ENCODE data around the gene OR1D5.

The OR1D5 gene

GRCh38 chr17:3022197-3022596, 41.2 kb downstream of the OR1D5 start:
- Histone ChIP-seq H2AFZ (ENCODE audit: low read depth, low read length) (no peak overlapping the region), H3K4me2 (ENCODE audit: low read length) (no peak overlapping the region), H3K79me2 (ENCODE audit: low read length) (no peaks in the 10 kb centered on the region), H3K4me3 (ENCODE audit: low read length) (no peak overlapping the region), H3K4me1 (ENCODE audit: low read length) (no peaks in the 10 kb centered on the region), H3K9ac (ENCODE audit: low read length) (no peak overlapping the region), H3K27me3 (ENCODE audit: low read depth, low read length) (no peaks in the 10 kb centered on the region), H3K9me3 (ENCODE audit: insufficient read depth, low read length) (no peaks in the 10 kb centered on the region), H4K20me1 (ENCODE audit: insufficient read depth, low read length) (no peaks in the 10 kb centered on the region), H3K36me3 (replicated peaks; ENCODE audit: low read depth, low read length) (peaks cover 17% of the 10 kb centered on the region), H3K27ac (ENCODE audit: low read length) (no peak overlapping the region)
- TF ChIP-seq CTCF (IDR thresholded peaks at IDR 0.05; ENCODE audit: low read depth, low read length), result no peak
- TF ChIP-seq EZH2phosphoT487 (IDR thresholded peaks at IDR 0.05; ENCODE audit: low read depth), result no peak

DNA sequence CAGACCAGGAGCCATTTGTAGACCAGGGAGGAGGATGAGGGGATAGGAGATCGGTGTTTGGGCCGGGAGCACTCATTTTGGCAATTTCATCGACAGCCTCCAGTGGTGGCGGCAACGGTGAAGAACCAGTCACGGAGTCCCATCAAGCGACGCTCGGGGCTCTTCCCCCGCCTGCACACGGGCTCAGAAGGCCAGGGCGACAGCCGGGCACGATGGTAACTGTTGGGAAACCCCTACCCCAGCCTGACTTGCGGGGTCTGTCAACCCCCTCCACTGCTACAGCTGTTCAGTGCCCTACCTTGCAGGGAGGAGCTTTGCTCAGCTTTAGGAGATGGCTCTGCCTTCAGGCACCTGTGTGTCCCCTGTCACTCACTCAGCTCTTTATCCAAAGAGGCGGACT, 43.0 kb downstream of the OR1D5 start:
- H3K36me3 ChIP-seq (replicated peaks; ENCODE audit: low read depth, low read length), result peaks cover 17% of the 10 kb centered on the region
- H3K4me3 ChIP-seq (ENCODE audit: low read length), result no peak overlapping the region
- H4K20me1 ChIP-seq (ENCODE audit: insufficient read depth, low read length), result no peaks in the 10 kb centered on the region
- H3K79me2 ChIP-seq (ENCODE audit: low read length), result no peaks in the 10 kb centered on the region
- no peak overlapping the region for H2AFZ ChIP-seq (ENCODE audit: low read depth, low read length)
- TF ChIP-seq EZH2phosphoT487 (IDR thresholded peaks at IDR 0.05; ENCODE audit: low read depth) (no peak), CTCF (IDR thresholded peaks at IDR 0.05; ENCODE audit: low read depth, low read length) (no peak)
- no peaks in the 10 kb centered on the region for H3K4me1 ChIP-seq (ENCODE audit: low read length)
- no peaks in the 10 kb centered on the region for H3K27me3 ChIP-seq (ENCODE audit: low read depth, low read length)
- H3K4me2 ChIP-seq (ENCODE audit: low read length), result no peak overlapping the region
- H3K9me3 ChIP-seq (ENCODE audit: insufficient read depth, low read length), result no peaks in the 10 kb centered on the region
- H3K27ac ChIP-seq (ENCODE audit: low read length), result no peak overlapping the region
- H3K9ac ChIP-seq (ENCODE audit: low read length), result no peak overlapping the region

DNA sequence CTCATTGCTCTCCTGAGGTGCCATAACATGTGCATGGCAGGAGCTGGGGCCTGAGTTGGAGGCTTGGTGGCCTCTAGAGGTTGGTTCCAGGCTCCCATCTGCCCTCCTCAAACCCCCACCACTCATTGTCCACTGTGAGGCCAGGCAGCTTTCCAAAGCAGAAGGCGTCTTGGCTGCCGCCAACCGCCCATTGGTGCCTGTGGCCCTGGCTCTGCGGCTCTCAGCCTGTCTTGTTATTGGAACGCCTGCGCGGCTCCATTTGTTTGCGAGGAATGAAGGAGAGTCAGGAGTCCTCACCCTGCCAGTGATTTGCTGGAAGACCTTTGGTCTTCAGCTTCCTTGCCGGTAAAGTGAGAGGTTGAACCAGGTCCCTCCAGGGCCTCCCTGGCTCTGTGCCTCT, 43.6 kb downstream of the OR1D5 start:
- peaks cover 17% of the 10 kb centered on the region for H3K36me3 ChIP-seq (replicated peaks; ENCODE audit: low read depth, low read length)
- TF ChIP-seq CTCF (IDR thresholded peaks at IDR 0.05; ENCODE audit: low read depth, low read length) (no peak), EZH2phosphoT487 (IDR thresholded peaks at IDR 0.05; ENCODE audit: low read depth) (no peak)

DNA sequence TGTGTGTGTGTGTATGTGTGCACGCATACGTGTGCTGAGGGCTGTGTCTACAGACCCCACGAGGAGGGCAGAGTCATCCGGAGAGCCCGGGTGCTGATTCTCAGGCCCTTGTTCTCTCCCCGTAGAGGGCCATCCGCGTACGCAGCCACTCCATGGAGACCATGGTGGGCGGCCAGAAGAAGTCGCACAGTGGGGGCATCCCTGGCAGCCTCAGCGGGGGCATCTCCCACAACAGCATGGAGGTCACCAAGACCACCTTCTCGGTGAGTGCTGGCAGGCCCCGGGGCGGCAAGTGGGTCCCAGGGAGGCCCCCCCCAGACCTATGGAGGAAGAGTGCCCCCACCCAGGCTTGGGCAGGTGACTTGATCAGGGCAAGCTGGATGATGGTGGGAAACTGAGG, 45.5 kb downstream of the OR1D5 start:
- no peaks in the 10 kb centered on the region for H3K4me1 ChIP-seq (ENCODE audit: low read length)
- no peak overlapping the region for H3K27ac ChIP-seq (ENCODE audit: low read length)
- no peaks in the 10 kb centered on the region for H3K79me2 ChIP-seq (ENCODE audit: low read length)
- TF ChIP-seq EZH2phosphoT487 (IDR thresholded peaks at IDR 0.05; ENCODE audit: low read depth), result no peak
- TF ChIP-seq CTCF (IDR thresholded peaks at IDR 0.05; ENCODE audit: low read depth, low read length), result no peak
- no peak overlapping the region for H3K9ac ChIP-seq (ENCODE audit: low read length)
- H2AFZ ChIP-seq (ENCODE audit: low read depth, low read length), result no peak overlapping the region
- peaks cover 13% of the 10 kb centered on the region for H3K36me3 ChIP-seq (replicated peaks; ENCODE audit: low read depth, low read length)
- H3K9me3 ChIP-seq (ENCODE audit: insufficient read depth, low read length), result no peaks in the 10 kb centered on the region
- H3K4me3 ChIP-seq (ENCODE audit: low read length), result no peak overlapping the region
- no peak overlapping the region for H3K4me2 ChIP-seq (ENCODE audit: low read length)
- H3K27me3 ChIP-seq (ENCODE audit: low read depth, low read length), result no peaks in the 10 kb centered on the region
- H4K20me1 ChIP-seq (ENCODE audit: insufficient read depth, low read length), result no peaks in the 10 kb centered on the region

More for the DNA sequence above, 43.6 kb downstream of the OR1D5 start:
- no peak overlapping the region for H3K9ac ChIP-seq (ENCODE audit: low read length)
- H2AFZ ChIP-seq (ENCODE audit: low read depth, low read length), result no peak overlapping the region
- H3K4me1 ChIP-seq (ENCODE audit: low read length), result no peaks in the 10 kb centered on the region
- no peak overlapping the region for H3K4me2 ChIP-seq (ENCODE audit: low read length)
- no peaks in the 10 kb centered on the region for H3K27me3 ChIP-seq (ENCODE audit: low read depth, low read length)
- H3K27ac ChIP-seq (ENCODE audit: low read length), result no peak overlapping the region
- H4K20me1 ChIP-seq (ENCODE audit: insufficient read depth, low read length), result no peaks in the 10 kb centered on the region
- no peaks in the 10 kb centered on the region for H3K9me3 ChIP-seq (ENCODE audit: insufficient read depth, low read length)
- no peaks in the 10 kb centered on the region for H3K79me2 ChIP-seq (ENCODE audit: low read length)
- H3K4me3 ChIP-seq (ENCODE audit: low read length), result no peak overlapping the region

All from OCI-LY3 (cell line).